Omental fat pad (tissue), 4 donors: Measurements from ENCODE around the gene RSRC1. TPM values are rescaled to one million over a fixed set of nuclear protein-coding genes. Genes with fewer than 3 reads are reported as not detected.
"Not testable (repeated sequence)": the region's sequence is repeated elsewhere in the genome, so short reads cannot be mapped to it uniquely, and the experiment has no call there.

ENCODE experiments used
- ATAC-seq: fragments of 150-250 bp; one replicate; pipeline ENCODE4 v1.9.1; 2016; ENCODE audit warnings: mild to moderate bottlenecking, moderate library complexity; ENCODE audit not compliant: low FRiP score
- DNase-seq: peaks from one replicate; pipeline ENCODE4 v3.0.0-alpha.2; 2019; ENCODE audit warnings: low spot score
- CTCF ChIP-seq, 3 donors: fragments of 450-650 bp; IDR thresholded peaks; one replicate each; pipeline ENCODE4 v1.5.1; 2016 to 2017; ENCODE audit warnings: antibody characterized with exemption in 3 of 3, mild to moderate bottlenecking in 3 of 3, moderate library complexity in 2 of 3
- total RNA-seq, 4 donors: library from RNA; depleted of rRNA; stranded (reverse); fragments of >200 nt; gene quantifications; one replicate each; pipeline ENCODE4 v1.1.0, GENCODE V29; 2016

RSRC1 gene
- total RNA-seq, 4 donors from 2014 or later = 30.7 to 48.9 (median 40.9) TPM

- DNase-seq (no peak), ATAC-seq (no peak)
- no peak for TF ChIP-seq CTCF (IDR thresholded peaks at IDR 0.05)
Measured at GRCh38 chr3:158110658-158111018, 749 bp downstream of the RSRC1 start.

- TF ChIP-seq CTCF (IDR thresholded peaks at IDR 0.05) = no peak
- ATAC-seq (no peak), DNase-seq (no peak)
Measured at GRCh38 chr3:158111861-158112260, 2.0 kb downstream of the RSRC1 start.

GRCh38 chr3:158113595-158113994, 3.7 kb downstream of the RSRC1 start:
- not testable (repeated sequence) for ATAC-seq, DNase-seq

- ATAC-seq (no peak), DNase-seq (no peak)
- TF ChIP-seq CTCF (IDR thresholded peaks at IDR 0.05) = no peak
Measured at GRCh38 chr3:158120330-158120729, 10.4 kb downstream of the RSRC1 start.

- ATAC-seq (no peak), DNase-seq (no peak)
- no peak for TF ChIP-seq CTCF (IDR thresholded peaks at IDR 0.05)
Measured at GRCh38 chr3:158121295-158121694, 11.4 kb downstream of the RSRC1 start.

GRCh38 chr3:158122721-158123120, 12.8 kb downstream of the RSRC1 start:
- not testable (repeated sequence) for ATAC-seq

GRCh38 chr3:158127250-158128219, 17.6 kb downstream of the RSRC1 start:
- ATAC-seq (no peak), DNase-seq (no peak)
- no peak for TF ChIP-seq CTCF (IDR thresholded peaks at IDR 0.05)

More at GRCh38 chr3:158122721-158123120, 12.8 kb downstream of the RSRC1 start:
- DNase-seq = not testable (repeated sequence)

- ATAC-seq = no peak
- TF ChIP-seq CTCF (IDR thresholded peaks at IDR 0.05) = no peak
- no peak for DNase-seq
Measured at GRCh38 chr3:158128755-158129154, 18.9 kb downstream of the RSRC1 start.
